Stimulated activated CD8-positive, alpha-beta memory T cell treated with anti-CD3 and anti-CD28 coated beads, Interleukin-2, amount 100 ng/mL, for 1 hour (primary cell): Measurements from ENCODE around the gene ISG15.
"Not testable (repeated sequence)": the region's sequence is repeated elsewhere in the genome, so short reads cannot be mapped to it uniquely, and the experiment has no call there.

ENCODE experiments used
- DNase-seq, 2 donors: peaks; one replicate each; pipeline ENCODE4 v3.0.0-alpha.2; 2020; ENCODE audit warnings: low read depth in 2 of 2

The ISG15 gene

DNA sequence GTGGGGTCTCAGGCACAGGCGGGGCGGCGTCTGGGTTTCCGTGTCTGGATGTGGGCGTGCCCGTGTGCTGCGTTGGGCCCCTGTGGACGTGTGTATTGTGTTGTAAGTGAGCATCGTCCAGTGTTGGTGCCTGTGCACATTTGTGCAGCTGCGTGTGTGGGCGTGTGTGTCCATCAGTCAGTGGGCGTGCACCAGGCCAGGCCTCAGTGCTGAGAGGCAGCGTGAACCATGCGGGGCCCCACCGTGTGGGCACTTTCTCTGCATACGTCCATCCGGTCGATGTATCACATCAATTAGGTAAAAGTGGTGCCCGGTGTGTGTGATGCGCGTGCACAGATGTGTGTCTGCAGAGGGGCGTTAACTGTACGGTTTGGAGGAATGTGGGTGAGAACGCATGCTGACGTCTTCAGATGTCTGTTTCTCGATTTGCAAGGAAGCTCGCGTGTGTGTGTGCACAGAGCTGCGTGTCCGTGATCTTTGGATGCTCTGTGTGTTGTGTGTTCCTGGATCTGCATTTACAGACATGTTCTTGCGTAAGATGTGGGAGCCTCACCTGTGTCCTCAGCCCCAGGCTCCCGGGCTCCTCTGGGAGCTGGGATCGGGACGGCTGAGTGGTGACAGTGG lies 31.3 kb downstream of the ISG15 start:
- DNase-seq: no peak

DNA sequence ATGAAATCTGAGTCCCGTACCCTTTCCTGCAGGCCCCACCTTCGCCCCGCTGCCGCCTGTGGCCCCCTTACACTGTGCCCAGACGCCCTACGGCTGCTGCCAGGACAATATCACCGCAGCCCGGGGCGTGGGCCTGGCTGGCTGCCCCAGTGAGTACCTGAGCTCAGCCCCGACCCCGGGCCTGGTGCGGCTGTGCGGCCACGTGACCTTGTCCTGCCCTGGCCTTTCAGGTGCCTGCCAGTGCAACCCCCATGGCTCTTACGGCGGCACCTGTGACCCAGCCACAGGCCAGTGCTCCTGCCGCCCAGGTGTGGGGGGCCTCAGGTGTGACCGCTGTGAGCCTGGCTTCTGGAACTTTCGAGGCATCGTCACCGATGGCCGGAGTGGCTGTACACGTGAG lies 31.8 kb downstream of the ISG15 start:
- DNase-seq: no peak

- no peak for DNase-seq
Measured at GRCh38 chr1:1046243-1046642, 32.9 kb downstream of the ISG15 start.

- no peak for DNase-seq
Measured at GRCh38 chr1:1046767-1047166, 33.5 kb downstream of the ISG15 start.

DNA sequence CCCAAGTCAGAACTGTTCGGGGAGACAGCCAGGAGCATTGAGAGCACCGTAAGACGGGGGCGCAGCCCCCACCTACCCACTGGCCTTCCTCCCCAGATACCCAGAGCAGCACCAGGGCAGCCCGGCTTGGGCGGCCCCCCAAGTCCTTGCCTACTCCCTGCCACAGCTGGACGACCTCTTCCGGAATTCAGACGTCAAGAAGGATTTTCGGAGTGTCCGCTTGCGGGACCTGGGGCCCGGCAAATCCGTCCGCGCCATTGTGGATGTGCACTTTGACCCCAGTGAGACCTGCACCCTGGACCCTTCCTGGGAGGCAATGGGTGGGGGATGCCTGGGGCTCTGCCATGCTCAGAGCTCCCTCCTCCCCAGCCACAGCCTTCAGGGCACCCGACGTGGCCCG lies 34.1 kb downstream of the ISG15 start:
- DNase-seq: no peak

- no peak for DNase-seq
Measured at GRCh38 chr1:1047963-1048362, 34.7 kb downstream of the ISG15 start.

DNA sequence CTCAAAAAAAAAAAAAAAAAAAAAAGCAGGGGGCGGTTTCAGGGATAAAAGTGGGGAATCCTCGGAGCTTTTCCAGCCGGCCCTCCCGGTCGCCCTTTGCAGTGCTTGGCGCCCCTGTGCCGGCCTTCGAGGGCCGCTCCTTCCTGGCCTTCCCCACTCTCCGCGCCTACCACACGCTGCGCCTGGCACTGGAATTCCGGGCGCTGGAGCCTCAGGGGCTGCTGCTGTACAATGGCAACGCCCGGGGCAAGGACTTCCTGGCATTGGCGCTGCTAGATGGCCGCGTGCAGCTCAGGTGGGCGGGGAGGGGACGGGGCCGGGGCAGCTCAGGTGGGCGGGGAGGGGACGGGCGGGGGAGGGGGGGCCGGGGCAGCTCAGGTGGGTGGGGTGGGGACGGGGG lies 35.5 kb downstream of the ISG15 start:
- no peak for DNase-seq

DNA sequence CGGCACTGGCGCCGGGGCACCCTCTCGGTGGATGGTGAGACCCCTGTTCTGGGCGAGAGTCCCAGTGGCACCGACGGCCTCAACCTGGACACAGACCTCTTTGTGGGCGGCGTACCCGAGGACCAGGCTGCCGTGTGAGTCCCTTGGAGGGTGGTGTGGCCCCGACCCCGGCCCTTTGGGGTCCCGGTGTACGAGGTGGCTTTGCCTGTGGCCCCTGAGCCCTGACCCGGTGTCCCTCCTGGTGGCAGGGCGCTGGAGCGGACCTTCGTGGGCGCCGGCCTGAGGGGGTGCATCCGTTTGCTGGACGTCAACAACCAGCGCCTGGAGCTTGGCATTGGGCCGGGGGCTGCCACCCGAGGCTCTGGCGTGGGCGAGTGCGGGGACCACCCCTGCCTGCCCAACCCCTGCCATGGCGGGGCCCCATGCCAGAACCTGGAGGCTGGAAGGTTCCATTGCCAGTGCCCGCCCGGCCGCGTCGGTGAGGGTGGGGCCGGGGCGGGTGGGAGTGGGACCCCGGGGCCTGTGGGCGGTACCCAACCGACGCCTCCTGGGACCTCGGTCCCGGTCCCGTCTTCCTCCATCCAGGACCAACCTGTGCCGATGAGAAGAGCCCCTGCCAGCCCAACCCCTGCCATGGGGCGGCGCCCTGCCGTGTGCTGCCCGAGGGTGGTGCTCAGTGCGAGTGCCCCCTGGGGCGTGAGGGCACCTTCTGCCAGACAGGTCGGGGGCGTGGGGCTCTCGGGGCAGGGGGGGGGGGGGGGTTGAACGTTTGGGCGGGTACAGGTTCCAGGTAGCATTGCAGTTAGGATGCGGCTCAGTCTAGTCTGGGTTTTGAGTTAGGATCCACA lies 36.2 kb downstream of the ISG15 start:
- no peak for DNase-seq

- DNase-seq: no peak
Measured at GRCh38 chr1:1050577-1051052, 37.3 kb downstream of the ISG15 start.

- DNase-seq: no peak
Measured at GRCh38 chr1:1051127-1051810, 38.0 kb downstream of the ISG15 start.

- no peak for DNase-seq
Measured at GRCh38 chr1:1052003-1052840, 38.9 kb downstream of the ISG15 start.

- no peak for DNase-seq
Measured at GRCh38 chr1:1053022-1053421, 39.7 kb downstream of the ISG15 start.

DNA sequence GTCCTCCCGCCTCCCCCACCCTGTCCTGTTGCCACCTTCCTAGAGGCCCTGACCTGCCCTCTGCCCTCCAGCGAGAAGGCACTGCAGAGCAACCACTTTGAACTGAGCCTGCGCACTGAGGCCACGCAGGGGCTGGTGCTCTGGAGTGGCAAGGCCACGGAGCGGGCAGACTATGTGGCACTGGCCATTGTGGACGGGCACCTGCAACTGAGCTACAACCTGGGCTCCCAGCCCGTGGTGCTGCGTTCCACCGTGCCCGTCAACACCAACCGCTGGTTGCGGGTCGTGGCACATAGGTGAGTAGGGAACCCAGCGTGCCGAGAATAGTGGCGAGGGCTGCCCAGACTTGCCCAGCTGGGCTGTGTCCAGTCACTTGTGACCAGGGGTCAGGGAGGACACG lies 40.4 kb downstream of the ISG15 start:
- no peak for DNase-seq

GRCh38 chr1:1054099-1054700 lies 40.9 kb downstream of the ISG15 start:
- DNase-seq: no peak

DNA sequence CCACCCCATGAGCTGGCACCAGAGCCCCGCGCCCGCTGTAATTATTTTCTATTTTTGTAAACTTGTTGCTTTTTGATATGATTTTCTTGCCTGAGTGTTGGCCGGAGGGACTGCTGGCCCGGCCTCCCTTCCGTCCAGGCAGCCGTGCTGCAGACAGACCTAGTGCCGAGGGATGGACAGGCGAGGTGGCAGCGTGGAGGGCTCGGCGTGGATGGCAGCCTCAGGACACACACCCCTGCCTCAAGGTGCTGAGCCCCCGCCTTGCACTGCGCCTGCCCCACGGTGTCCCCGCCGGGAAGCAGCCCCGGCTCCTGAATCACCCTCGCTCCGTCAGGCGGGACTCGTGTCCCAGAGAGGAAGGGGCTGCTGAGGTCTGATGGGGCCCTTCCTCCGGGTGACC lies 41.7 kb downstream of the ISG15 start:
- no peak for DNase-seq

DNA sequence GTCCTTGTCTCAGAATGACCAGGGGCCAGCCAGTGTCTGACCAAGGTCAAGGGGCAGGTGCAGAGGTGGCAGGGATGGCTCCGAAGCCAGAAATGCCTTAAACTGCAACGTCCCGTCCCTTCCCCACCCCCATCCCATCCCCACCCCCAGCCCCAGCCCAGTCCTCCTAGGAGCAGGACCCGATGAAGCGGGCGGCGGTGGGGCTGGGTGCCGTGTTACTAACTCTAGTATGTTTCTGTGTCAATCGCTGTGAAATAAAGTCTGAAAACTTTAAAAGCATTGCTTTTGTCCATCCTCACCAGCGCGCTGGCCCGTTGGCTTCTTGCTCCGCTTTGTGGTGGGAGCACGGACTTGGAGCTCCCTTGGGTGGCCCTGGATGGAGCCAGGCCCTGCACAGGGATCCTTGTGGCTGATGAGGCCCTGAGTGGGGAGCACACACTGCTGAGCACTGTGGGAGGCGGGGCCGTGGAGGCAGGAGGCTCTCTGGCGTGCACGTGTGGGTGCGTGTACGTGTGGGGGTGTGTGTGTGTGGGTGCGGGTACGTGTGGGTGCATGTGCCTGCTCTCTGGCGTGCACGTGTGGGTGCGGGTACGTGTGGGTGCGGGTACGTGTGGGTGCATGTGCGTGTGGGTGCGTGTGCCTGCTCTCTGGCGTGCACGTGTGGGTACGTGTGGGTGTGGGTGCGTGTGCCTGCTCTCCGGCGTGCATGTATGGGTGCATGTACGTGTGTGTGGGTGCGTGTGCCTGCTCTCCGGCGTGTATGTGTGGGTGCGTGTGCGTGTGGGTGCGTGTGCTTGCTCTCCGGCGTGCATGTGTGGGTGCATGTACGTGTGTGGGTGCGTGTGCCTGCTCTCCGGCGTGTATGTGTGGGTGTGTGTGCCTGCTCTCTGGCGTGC lies 42.8 kb downstream of the ISG15 start:
- DNase-seq: no peak

GRCh38 chr1:1057769-1058087 lies 44.4 kb downstream of the ISG15 start:
- not testable (repeated sequence) for DNase-seq

DNA sequence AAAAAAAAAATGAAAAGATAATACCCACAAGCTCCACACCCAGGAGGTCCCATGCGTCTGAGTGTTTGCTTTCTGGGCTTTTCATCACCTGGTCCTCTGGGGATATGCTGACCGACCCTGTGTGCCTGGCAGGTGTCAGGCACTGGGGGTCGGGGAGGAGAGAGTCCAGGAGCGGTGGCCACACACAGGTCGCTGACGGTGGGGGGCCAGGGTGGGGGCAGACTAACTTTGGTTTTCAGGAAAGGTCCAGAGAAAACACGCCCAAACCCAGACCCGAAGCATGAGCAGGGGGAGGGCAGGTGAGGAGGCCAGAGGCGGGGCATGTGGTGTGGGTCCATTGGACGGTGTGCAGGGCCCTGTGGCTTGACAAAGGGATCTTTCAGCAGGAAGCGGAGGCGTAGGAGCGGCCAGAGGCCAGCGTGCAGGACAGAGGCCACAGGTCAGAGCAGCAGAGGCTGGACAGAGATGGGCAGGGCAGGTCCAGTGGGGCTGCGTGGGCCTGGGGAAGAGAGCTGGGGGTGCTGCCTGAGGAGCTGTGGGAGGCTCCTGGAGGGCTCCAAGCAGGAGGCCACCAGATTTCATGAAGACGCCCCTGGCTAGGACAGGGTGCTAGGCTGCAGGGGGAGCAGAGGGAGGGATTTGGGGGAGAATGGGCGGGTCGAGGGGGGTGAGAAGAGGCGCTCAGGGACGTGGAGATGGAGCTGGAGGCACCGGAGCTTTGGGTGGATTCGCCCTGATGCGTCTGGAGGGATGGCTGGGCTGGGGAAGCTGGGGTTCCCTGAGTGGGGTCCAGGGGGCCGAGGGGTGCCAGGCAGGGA lies 45.0 kb downstream of the ISG15 start:
- DNase-seq: no peak

- DNase-seq: no peak
Measured at GRCh38 chr1:1058921-1059493, 45.7 kb downstream of the ISG15 start.
